HAP-1 (cell line): ENCODE data around the gene MAJIN.
A peak's percentile ranks its signal among the peaks of the same experiment; 100 is the strongest.

Experiments
- DNase-seq, 2 experiments: peaks; one replicate each; pipeline ENCODE4 v3.0.0-alpha.2; 2016 to 2020; ENCODE audit warnings: low spot score in 2 of 2
- H3K27me3 ChIP-seq: fragments of 250-450 bp; sonication (Bioruptor Pico); 2 replicates; pipeline ENCODE4 v1.5.1; 2020; ENCODE audit warnings: low read depth, mild to moderate bottlenecking, moderate library complexity
- H3K36me3 ChIP-seq: fragments of 250-450 bp; sonication (Bioruptor Pico); replicated peaks from 2 replicates; pipeline ENCODE4 v1.5.1; 2020; ENCODE audit warnings: mild to moderate bottlenecking
- H3K4me1 ChIP-seq: fragments of 250-450 bp; sonication (Bioruptor Pico); 2 replicates; pipeline ENCODE4 v1.5.1; 2020; ENCODE audit warnings: mild to moderate bottlenecking
- H3K4me3 ChIP-seq: fragments of 250-450 bp; sonication (Bioruptor Pico); 2 replicates; pipeline ENCODE4 v1.5.1; 2020; ENCODE audit warnings: mild to moderate bottlenecking, moderate library complexity
- H3K9me3 ChIP-seq: fragments of 250-450 bp; sonication (Bioruptor Pico); 2 replicates; pipeline ENCODE4 v1.5.1; 2020; ENCODE audit warnings: mild to moderate bottlenecking, moderate library complexity
- in situ Hi-C: fragments of 300-500 bp; cut with MboI; formaldehyde crosslinking; loops from 3 replicates; pipeline ENCODE4 v1.14.3; 2020; ENCODE audit warnings: low sequenced_read_pairs, inconsistent platforms, mixed read lengths

The MAJIN gene

DNA sequence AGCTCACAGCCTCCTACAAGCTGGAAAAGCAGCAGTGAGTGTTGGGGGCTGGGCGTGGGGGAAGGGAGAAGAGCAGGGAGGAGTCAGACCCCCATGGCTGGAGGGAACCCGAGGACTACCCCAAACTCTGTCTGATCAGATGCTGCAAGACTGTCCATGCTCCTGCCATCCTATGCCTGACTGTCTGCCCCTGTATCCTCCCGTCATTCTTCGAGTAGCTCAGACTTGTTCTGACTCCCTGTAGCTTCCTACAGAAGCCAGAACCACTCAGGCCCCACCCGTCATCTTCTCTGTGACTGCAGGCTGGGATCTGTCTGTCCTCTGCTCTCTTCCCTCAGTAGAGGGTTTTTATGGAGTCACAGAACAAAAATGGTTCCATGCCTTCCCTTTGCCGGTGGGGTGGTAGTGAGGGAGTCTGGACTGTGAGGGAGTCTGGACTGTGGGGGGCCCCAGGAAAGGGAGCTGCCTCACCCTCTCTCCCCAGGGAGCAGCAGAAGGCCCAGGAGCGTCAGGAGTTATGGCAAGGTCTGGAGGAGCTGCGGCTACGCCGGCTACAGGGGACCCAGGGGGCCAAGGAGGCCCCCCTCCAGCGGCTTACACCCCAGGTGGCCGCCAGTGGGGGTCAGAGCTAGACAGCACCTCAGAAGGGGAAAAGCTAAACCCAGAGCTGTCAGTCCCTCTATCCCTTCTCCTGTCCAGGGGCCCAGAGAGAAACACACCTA is 38.5 kb downstream of the MAJIN start:
- Histone ChIP-seq H3K4me3 (no peak overlapping the region), H3K27me3 (no peaks in the 10 kb centered on the region), H3K4me1 (no peaks in the 10 kb centered on the region), H3K9me3 (no peaks in the 10 kb centered on the region), H3K36me3 (no peaks in the 10 kb centered on the region)
- in situ Hi-C loops: no loop called here
- no peak for DNase-seq

DNA sequence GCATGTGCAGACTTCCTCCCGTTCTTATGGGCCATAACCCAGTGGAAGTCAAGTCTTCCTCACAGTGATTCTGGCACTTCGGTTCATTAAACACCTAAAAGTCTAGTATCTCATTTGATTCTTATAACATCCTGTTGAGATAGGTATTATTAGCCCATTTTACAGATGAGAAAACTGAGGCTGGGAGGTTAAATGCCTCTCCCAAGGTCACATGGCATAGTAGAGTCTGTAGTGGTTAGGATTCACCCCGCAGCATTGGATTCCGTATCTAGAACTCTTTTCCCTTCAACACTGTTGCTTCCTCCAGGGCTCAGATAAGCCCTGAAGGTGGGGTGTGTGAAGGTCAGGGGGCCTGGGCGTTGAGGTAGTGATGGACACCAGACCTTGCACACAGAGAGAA is 39.6 kb downstream of the MAJIN start:
- DNase-seq: no peak
- H3K4me3 ChIP-seq: no peak overlapping the region
- H3K9me3 ChIP-seq: no peaks in the 10 kb centered on the region
- no peaks in the 10 kb centered on the region for H3K4me1 ChIP-seq
- no peaks in the 10 kb centered on the region for H3K36me3 ChIP-seq
- in situ Hi-C loops: no loop called here
- H3K27me3 ChIP-seq: no peaks in the 10 kb centered on the region

DNA sequence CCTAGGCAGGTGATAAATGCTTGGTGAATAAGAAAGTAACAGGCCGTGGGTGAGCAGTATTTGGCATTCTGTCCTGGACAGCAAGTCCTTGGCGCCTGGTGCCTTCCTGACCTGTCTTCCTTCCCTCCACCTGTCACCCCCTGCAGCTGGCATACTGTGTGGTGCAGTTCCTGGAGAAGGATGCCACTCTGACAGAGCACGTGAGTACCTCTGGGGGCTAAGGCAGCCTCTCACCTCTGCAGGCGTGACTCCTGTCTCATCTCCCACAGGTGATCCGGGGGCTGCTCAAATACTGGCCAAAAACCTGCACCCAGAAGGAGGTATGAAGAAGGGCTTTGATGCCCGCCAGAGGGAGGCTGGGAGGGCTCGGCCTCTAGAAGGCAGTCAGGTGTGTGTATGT is 40.6 kb downstream of the MAJIN start:
- H3K36me3 ChIP-seq: no peaks in the 10 kb centered on the region

DNA sequence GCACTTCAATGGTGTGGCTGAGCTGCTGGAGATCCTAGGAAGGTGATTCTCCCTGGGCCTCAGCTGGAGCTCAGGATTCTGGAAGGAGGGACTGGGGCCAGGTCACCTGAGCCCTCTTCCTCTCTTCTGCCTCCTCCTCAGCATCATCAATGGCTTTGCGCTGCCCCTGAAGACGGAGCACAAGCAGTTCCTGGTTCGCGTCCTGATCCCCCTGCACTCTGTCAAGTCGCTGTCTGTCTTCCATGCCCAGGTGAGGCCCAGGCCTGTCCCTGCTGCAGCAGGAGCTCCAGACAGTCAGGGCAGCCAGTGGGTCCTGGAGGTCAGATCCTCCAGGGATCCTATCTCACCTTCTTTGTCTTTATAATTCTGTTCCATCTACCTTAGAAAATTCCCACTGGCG is 41.6 kb downstream of the MAJIN start:
- H3K27me3 ChIP-seq: no peaks in the 10 kb centered on the region
- no peaks in the 10 kb centered on the region for H3K9me3 ChIP-seq
- peaks cover under 1% of the 10 kb centered on the region for H3K4me1 ChIP-seq
- no peak overlapping the region for H3K4me3 ChIP-seq
- no peaks in the 10 kb centered on the region for H3K36me3 ChIP-seq
- no peak for DNase-seq
- in situ Hi-C loops: no loop called here

More for the DNA sequence above, 40.6 kb downstream of the MAJIN start:
- Histone ChIP-seq H3K4me1 (no peaks in the 10 kb centered on the region), H3K4me3 (no peak overlapping the region), H3K27me3 (no peaks in the 10 kb centered on the region), H3K9me3 (no peaks in the 10 kb centered on the region)
- no peak for DNase-seq
- in situ Hi-C loops: no loop called here

DNA sequence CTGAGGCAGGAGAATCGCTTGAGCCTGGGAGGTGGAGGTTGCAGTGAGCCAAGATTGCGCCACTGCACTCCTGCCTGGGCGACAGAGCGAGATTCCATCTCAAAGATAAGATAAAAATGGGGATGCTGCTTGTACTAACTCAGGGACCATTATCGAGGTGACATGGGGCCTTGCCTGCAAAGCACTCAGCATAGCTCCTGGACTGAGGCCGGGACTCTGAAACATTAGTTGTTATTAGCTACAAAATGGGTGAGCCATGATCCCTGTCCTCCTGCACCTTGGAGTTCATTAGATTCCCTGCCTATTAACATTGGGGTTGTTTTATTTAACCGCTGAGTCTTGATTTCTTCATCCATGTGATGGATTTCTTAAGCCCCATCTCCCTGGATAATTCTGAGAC is 42.3 kb downstream of the MAJIN start:
- in situ Hi-C loops: no loop called here
- Histone ChIP-seq H3K9me3 (no peaks in the 10 kb centered on the region), H3K27me3 (no peaks in the 10 kb centered on the region), H3K4me1 (peaks cover 6% of the 10 kb centered on the region), H3K4me3 (no peak overlapping the region), H3K36me3 (no peaks in the 10 kb centered on the region)
- no peak for DNase-seq

DNA sequence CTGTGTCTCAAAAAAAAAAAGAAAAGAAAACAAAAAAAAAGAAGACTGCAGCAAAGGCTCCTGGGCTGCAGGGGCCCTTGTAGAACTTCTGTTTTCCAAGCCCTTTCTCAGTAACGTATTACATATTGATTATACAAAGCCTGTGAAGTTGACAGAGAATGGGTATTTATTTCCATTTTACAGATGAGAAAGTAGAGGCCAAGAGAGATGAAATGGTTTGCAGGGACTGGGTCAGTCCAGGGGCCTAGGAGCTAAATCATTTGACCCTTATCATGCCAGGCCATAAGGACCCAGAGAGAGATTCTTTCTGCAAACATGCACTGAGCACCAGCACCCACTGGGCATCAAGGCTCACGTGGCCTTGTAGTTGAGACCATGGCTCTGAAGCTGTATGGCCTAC is 43.0 kb downstream of the MAJIN start:
- no peak for DNase-seq
- Histone ChIP-seq H3K4me1 (peaks cover 9% of the 10 kb centered on the region), H3K4me3 (no peak overlapping the region), H3K9me3 (no peaks in the 10 kb centered on the region), H3K27me3 (no peaks in the 10 kb centered on the region), H3K36me3 (no peaks in the 10 kb centered on the region)
- in situ Hi-C loops: no loop called here

DNA sequence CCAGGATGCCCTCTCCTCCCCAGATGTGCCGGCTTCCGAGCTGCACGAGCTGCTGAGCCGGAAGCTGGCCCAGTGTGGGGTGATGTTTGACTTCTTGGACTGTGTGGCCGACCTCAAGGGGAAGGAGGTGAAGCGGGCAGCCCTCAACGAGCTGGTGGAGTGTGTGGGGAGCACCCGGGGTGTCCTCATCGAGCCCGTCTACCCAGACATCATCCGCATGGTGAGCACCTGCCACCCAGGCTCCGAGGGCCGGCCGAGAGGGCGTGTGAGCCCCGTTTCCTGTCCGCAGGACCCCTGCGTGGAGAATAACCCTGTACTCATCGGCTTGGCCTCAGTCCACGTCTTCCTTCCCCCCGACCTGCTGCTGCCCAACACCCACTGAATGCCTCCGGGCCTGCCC is 45.2 kb downstream of the MAJIN start:
- in situ Hi-C loops: no loop called here
- peaks cover 9% of the 10 kb centered on the region for H3K4me1 ChIP-seq
- no peak overlapping the region for H3K4me3 ChIP-seq
- H3K36me3 ChIP-seq: no peaks in the 10 kb centered on the region
- H3K27me3 ChIP-seq: no peaks in the 10 kb centered on the region
- H3K9me3 ChIP-seq: no peaks in the 10 kb centered on the region
- no peak for DNase-seq

DNA sequence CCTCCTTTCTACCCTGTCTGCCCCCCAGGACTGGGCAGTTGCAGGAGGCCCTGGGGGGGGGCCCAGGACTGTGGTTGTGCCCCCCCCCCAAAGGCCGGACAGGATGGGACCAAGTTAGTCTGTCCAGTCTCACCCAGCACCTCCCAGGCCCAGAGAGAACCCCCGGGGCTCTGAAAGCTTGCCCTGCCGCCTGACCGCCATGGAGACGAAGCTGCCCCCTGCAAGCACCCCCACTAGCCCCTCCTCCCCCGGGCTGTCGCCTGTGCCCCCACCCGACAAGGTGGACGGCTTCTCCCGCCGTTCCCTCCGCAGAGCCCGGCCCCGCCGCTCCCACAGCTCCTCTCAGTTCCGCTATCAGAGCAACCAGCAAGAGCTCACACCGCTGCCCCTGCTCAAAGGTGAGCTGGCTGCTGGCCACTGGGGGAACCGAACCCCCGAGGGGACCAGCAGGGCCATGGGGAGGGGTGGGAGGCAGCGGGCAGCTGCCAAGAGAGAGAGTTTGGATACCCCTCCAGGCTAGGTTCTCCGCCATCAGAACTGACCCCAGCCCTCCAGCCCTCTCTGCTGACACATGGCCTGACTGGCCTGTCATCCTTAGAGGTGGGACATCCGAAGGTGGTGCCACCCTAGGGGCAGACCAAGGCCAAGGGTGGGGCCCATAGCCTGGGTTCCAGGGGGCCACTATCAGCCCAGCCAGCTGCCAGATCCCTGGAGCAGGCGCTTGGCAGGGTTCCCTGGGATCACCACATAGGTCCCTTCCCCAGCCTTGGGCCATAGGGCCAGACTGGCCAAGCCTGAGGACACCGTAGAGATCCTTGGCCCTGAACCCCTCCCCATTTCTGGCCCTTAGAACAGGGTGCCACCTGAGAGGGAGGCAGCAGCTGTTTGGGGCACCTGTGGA is 46.1 kb downstream of the MAJIN start:
- Histone ChIP-seq H3K4me1 (peaks cover 9% of the 10 kb centered on the region), H3K4me3 (peak overlapping the region; percentile 48), H3K36me3 (no peaks in the 10 kb centered on the region), H3K9me3 (no peaks in the 10 kb centered on the region), H3K27me3 (no peaks in the 10 kb centered on the region)
- in situ Hi-C loops: no loop called here
- DNase-seq: no peak

DNA sequence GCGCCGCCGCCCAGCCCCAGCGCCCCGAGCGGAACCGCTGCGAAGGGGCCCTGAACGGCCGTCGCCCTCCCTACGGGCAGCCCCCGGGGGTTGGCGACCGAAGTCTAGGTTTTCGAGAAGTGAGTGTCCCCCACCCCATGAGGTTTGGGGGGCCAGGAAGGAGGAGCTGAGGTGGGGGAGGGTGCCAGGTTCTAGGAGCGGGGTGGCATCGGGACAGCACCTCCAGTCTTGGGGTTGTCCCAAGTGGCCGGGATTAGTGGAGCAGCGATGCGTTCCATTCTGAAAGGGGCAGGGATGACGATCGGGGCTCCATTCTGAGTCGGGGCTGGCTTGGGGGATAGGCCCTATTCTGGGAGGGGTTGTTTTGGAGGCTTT is 47.0 kb downstream of the MAJIN start:
- no peaks in the 10 kb centered on the region for H3K36me3 ChIP-seq
- DNase-seq: peak in 1 of 2 experiments; percentile 26
- peaks cover 9% of the 10 kb centered on the region for H3K4me1 ChIP-seq
- in situ Hi-C loops: no loop called here
- H3K27me3 ChIP-seq: no peaks in the 10 kb centered on the region
- no peaks in the 10 kb centered on the region for H3K9me3 ChIP-seq
- H3K4me3 ChIP-seq: peak overlapping the region; percentile 48

DNA sequence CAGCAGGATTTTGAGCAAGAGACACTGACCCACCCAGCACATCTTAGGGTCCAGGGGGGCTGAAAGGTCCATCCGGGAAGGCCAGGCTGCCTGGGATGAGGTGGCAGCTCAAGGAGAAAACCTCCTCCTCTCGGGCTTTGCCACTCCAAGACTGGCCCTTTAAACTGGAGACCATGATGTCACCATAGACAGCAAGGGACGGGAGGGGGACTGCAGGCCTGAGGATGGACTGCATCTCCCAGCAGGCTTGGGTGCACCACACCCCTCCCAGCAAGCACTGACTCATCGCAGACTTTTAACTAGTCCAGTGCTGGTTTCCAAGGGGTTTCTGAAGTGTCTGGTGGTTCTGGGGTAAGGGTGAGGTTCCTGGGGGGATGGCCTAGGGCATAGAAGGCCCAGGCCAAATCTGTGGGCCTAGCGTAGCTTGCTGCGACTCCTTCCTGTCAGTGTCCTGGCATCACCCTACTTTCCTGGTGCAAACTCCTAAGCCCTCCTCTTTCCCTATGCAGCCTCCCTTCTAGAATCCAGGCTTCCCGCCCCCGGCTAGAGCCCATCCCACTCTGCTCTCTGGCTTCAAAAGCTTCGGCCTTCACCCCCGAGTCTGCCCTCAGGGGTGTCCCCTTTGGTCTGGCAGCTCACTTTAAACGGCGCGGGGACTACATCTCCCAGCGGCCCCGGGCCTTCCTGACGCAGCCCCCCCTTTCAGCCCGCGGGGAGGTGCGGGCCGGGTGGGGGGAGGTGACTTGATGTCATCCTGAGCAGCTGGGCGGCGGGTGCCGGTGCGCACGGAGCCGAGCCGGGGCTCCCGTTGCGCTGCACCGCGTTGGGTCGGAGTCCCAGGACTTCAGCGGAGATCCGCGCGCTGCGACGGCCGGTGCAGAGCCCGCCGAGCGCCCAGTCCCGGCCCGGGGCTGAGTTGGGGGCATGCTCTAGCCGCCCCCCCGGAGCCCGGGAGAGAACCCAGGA is 47.7 kb downstream of the MAJIN start, which contains the start of gene PPP2R5B:
Gene PPP2R5B (plus strand): TSS at position 746 of the 966 bp plus-strand sequence. CDS start 1,046 bp downstream, outside the sequence.
- Histone ChIP-seq H3K36me3 (no peaks in the 10 kb centered on the region), H3K27me3 (no peaks in the 10 kb centered on the region), H3K4me3 (peak within 1 kb of the TSS; percentile 48), H3K9me3 (no peaks in the 10 kb centered on the region), H3K4me1 (peaks cover 9% of the 10 kb centered on the region)
- in situ Hi-C loops: no loop called here
- peak; percentile 87 to 89 for DNase-seq

DNA sequence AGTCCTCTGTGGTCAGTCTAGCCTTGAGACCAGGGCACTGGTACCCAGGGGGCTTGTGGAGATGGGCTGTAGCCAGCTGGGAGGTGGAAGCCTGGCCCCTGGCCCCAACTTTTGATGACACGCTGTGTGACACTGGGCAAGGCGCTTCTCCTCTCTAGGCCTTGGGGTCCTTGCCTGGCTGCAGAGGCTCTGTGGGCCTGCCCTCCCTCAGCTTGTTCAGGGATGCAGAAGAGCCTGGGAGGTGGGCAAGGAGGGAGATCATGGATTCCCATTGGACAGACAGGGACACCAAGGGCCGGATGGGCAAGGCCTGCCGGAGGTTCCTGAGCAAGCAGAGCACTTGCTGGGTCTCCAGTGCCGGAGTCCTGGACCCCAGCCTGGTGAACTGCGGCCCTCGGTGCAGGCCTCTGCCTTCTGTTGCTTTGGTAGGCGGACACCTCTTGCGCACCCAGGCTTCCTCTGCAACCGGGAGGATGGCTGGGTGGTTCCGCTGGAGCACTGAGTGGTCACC is 48.7 kb downstream of the MAJIN start:
- peaks cover 9% of the 10 kb centered on the region for H3K4me1 ChIP-seq
- no peaks in the 10 kb centered on the region for H3K27me3 ChIP-seq
- H3K36me3 ChIP-seq: no peaks in the 10 kb centered on the region
- no peak for DNase-seq
- in situ Hi-C loops: no loop called here
- no peak overlapping the region for H3K4me3 ChIP-seq
- H3K9me3 ChIP-seq: no peaks in the 10 kb centered on the region

DNA sequence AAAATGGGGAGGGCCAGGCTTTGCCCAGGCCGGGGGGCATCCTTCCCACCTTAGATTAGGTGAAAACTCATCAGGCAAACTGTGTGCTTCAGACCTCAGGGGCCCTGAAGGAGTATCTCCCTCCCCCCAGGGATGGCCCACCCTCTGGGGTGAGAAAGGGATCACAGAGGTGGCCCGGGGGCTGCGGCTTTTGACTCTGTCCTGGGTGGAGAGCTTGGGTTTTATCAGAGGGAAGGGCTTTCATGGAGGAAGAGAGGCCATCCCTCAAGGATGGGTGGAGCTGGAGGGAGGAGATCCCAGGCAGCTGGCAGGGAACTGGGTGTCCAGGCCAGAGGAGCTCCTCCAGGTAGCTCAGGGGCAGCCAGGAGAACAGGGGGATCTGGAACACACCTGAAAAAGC is 50.5 kb downstream of the MAJIN start:
- H3K4me3 ChIP-seq: no peak overlapping the region
- H3K36me3 ChIP-seq: no peaks in the 10 kb centered on the region
- H3K27me3 ChIP-seq: no peaks in the 10 kb centered on the region
- no peaks in the 10 kb centered on the region for H3K9me3 ChIP-seq
- no peak for DNase-seq
- in situ Hi-C loops: no loop called here
- peaks cover 13% of the 10 kb centered on the region for H3K4me1 ChIP-seq

DNA sequence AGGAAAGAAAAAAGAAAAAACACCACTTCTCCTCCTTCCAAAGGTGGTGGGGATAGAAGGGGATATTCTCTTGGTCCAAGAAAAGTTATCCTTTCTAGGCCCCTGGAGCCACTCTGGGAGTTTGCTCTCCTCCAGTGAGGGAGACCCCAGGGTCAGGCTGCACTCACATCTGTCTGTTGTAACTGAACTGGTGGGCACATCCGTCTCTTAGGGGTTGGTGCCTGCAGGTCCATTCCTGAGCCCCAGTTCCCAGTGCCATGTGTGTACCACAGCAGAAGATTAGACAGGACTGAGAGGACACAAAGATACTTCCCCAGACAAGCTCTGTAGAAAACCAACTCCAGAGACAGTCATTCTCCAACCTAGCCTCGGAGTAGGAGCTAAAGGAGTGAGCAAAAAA is 51.8 kb downstream of the MAJIN start:
- Histone ChIP-seq H3K27me3 (no peaks in the 10 kb centered on the region), H3K9me3 (no peaks in the 10 kb centered on the region), H3K4me1 (peaks cover 15% of the 10 kb centered on the region), H3K4me3 (no peak overlapping the region), H3K36me3 (no peaks in the 10 kb centered on the region)
- DNase-seq: no peak
- in situ Hi-C loops: no loop called here
